Measurements from ENCODE around the gene METRNL. TPM values are rescaled to one million over a fixed set of nuclear protein-coding genes. Genes with fewer than 3 reads are reported as not detected.
A peak's percentile ranks its signal among the peaks of the same experiment; 100 is the strongest.

Gene METRNL
- total RNA-seq, 1 experiment from 2014 or later: 30.6 TPM

- ChIA-PET CTCF (no interaction called here), POLR2A (ENCODE audit: unreplicated experiment) (no interaction called here)
- no peaks in the 10 kb centered on the region for H3K27me3 ChIP-seq (ENCODE audit: low read length)
- H3K79me2 ChIP-seq (ENCODE audit: low read length): no peaks in the 10 kb centered on the region
- no peaks in the 10 kb centered on the region for H4K20me1 ChIP-seq (ENCODE audit: low read length)
- H3K36me3 ChIP-seq (ENCODE audit: low read depth, low read length): no peaks in the 10 kb centered on the region
- no peak overlapping the region for H3K9ac ChIP-seq (ENCODE audit: low read length)
- intact Hi-C loops (cut with micrococcal nuclease): no loop called here
- H3K4me2 ChIP-seq (ENCODE audit: low read length): peak overlapping the region; percentile 72
- peak overlapping the region; percentile 10; the same call in 1 of the 2 replicates for H3K4me3 ChIP-seq (ENCODE audit: low read length)
- no peak overlapping the region for H2AFZ ChIP-seq (ENCODE audit: low read length)
- BruUV-seq (replicated peaks): no TSS peak
- peaks cover 33% of the 10 kb centered on the region for H3K4me1 ChIP-seq (ENCODE audit: insufficient read depth, low read length)
- no peak for TF ChIP-seq EZH2 (IDR thresholded peaks at IDR 0.05; ENCODE audit: low read length, unreplicated experiment)
- no peak for TF ChIP-seq CTCF (conservative IDR thresholded peaks at IDR 0.05; ENCODE audit: low read depth, low read length)
- no peak for TF ChIP-seq EZH2phosphoT487 (IDR thresholded peaks at IDR 0.05; ENCODE audit: borderline replicate concordance, low read length)
- ATAC-seq: no peak
- no peaks in the 10 kb centered on the region for H3K9me2 ChIP-seq (replicated peaks; ENCODE audit: low read length)
- H3K9me3 ChIP-seq (ENCODE audit: low read length): no peaks in the 10 kb centered on the region
- DNase-seq: peak; percentile 25
- peak overlapping the region; percentile 64 for H3K27ac ChIP-seq (ENCODE audit: low read length)
- no peaks in the 10 kb centered on the region for H3F3A ChIP-seq (ENCODE audit: low read length, unreplicated experiment)
These were observed 22.6 kb upstream of the METRNL start for GRCh38 chr17:83056583-83057396.

DNA sequence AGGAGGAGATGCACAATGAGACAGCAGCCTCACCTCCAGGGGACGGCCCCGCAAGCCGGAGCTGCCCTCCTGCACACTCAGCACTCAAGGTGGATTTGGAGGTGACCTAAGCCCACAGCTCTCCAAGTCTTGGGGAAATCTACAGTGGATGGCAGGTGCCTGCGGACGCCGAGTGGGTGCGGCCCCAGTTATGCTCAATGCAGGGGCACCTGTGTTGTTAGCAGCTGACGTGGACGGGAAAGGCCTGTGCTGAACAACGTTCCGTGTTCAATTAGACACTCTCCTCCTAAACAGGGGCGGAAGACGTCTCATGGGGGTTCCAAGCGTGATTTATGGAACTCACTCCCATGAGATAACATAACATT is 22.0 kb upstream of the METRNL start:
- no peaks in the 10 kb centered on the region for H3K36me3 ChIP-seq (ENCODE audit: low read depth, low read length)
- H3K4me2 ChIP-seq (ENCODE audit: low read length): peak overlapping the region; percentile 72
- no peak overlapping the region for H3K9ac ChIP-seq (ENCODE audit: low read length)
- ATAC-seq (no peak), DNase-seq (no peak)
- ChIA-PET POLR2A (ENCODE audit: unreplicated experiment) (no interaction called here), CTCF (no interaction called here)
- no peaks in the 10 kb centered on the region for H3F3A ChIP-seq (ENCODE audit: low read length, unreplicated experiment)
- BruUV-seq (replicated peaks): no TSS peak
- H3K4me1 ChIP-seq (ENCODE audit: insufficient read depth, low read length): peaks cover 27% of the 10 kb centered on the region
- TF ChIP-seq EZH2 (IDR thresholded peaks at IDR 0.05; ENCODE audit: low read length, unreplicated experiment): no peak
- TF ChIP-seq CTCF (conservative IDR thresholded peaks at IDR 0.05; ENCODE audit: low read depth, low read length): no peak
- TF ChIP-seq EZH2phosphoT487 (IDR thresholded peaks at IDR 0.05; ENCODE audit: borderline replicate concordance, low read length): no peak
- H3K27ac ChIP-seq (ENCODE audit: low read length): no peak overlapping the region
- no peaks in the 10 kb centered on the region for H3K79me2 ChIP-seq (ENCODE audit: low read length)
- no peaks in the 10 kb centered on the region for H4K20me1 ChIP-seq (ENCODE audit: low read length)
- H3K9me2 ChIP-seq (replicated peaks; ENCODE audit: low read length): no peaks in the 10 kb centered on the region
- H3K27me3 ChIP-seq (ENCODE audit: low read length): no peaks in the 10 kb centered on the region
- intact Hi-C loops (cut with micrococcal nuclease): no loop called here
- no peak overlapping the region for H2AFZ ChIP-seq (ENCODE audit: low read length)
- H3K4me3 ChIP-seq (ENCODE audit: low read length): no peak overlapping the region
- H3K9me3 ChIP-seq (ENCODE audit: low read length): no peaks in the 10 kb centered on the region

DNA sequence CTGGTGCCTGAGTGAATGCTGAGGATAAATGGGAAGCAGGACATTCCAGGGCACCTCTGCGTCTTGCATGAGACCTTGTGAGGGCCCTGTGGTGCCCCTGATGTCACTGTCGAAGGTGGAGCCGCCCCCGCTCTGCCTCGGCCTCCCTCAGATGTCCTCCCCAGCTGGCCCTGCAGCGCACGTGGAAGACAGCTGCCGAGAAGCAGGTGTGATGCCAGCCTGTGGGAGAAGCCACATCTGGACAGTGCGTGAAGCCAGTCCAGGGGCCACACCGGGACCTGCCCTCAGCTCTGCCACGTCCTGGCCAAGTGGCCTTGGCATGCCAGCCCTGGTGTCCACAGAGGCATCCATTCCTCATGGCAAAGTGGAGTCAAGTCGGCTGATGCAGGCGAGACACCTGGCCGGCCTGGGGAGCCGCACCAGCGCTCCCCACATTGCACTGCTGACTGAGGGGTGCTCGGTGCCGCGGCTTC is 21.6 kb upstream of the METRNL start:
- Histone ChIP-seq H3K4me3 (ENCODE audit: low read length) (no peak overlapping the region), H3K9ac (ENCODE audit: low read length) (no peak overlapping the region), H3F3A (ENCODE audit: low read length, unreplicated experiment) (no peaks in the 10 kb centered on the region), H2AFZ (ENCODE audit: low read length) (no peak overlapping the region), H3K4me1 (ENCODE audit: insufficient read depth, low read length) (peaks cover 27% of the 10 kb centered on the region), H4K20me1 (ENCODE audit: low read length) (no peaks in the 10 kb centered on the region), H3K27ac (ENCODE audit: low read length) (no peak overlapping the region), H3K27me3 (ENCODE audit: low read length) (no peaks in the 10 kb centered on the region), H3K9me2 (replicated peaks; ENCODE audit: low read length) (no peaks in the 10 kb centered on the region), H3K36me3 (ENCODE audit: low read depth, low read length) (no peaks in the 10 kb centered on the region), H3K79me2 (ENCODE audit: low read length) (no peaks in the 10 kb centered on the region), H3K9me3 (ENCODE audit: low read length) (no peaks in the 10 kb centered on the region), H3K4me2 (ENCODE audit: low read length) (no peak overlapping the region)
- POLR2A ChIA-PET (ENCODE audit: unreplicated experiment): no interaction called here
- CTCF ChIA-PET: no interaction called here
- intact Hi-C loops (cut with micrococcal nuclease): no loop called here
- no peak for DNase-seq
- TF ChIP-seq EZH2phosphoT487 (IDR thresholded peaks at IDR 0.05; ENCODE audit: borderline replicate concordance, low read length) (no peak), CTCF (conservative IDR thresholded peaks at IDR 0.05; ENCODE audit: low read depth, low read length) (no peak)
- ATAC-seq: no peak
- no TSS peak for BruUV-seq (replicated peaks)

All from PC-3 (cell line).